Inferior parietal cortex (tissue), 1 donor: ENCODE measurements around the gene ZNF747.
A peak's percentile ranks its signal among the peaks of the same experiment; 100 is the strongest.

Experiments
- DNase-seq: peaks from one replicate; pipeline ENCODE4 v3.0.0-alpha.2; 2016; ENCODE audit errors: extremely low spot score

Gene ZNF747

GRCh38 chr16:30534368-30535105 is at the start of gene ZNF747:
Gene ZNF747 (minus strand): TSS chr16:30534858. CDS start chr16:30534679, 179 bp downstream.
- peak; percentile 96 for DNase-seq

- DNase-seq = no peak
Measured at GRCh38 chr16:30582611-30583340, 48.1 kb upstream of the ZNF747 start.

GRCh38 chr16:30581457-30581856 is 46.8 kb upstream of the ZNF747 start:
- DNase-seq = no peak

- DNase-seq = no peak
Measured at GRCh38 chr16:30574678-30575077, 40.0 kb upstream of the ZNF747 start.

GRCh38 chr16:30571445-30572322 is 37.0 kb upstream of the ZNF747 start, which contains the start of gene ZNF688:
Gene ZNF688 (minus strand): TSS chr16:30571714. CDS start chr16:30571629, 85 bp downstream.
- peak; percentile 96 for DNase-seq

- peak; percentile 36 for DNase-seq
Measured at GRCh38 chr16:30570636-30571444, 36.2 kb upstream of the ZNF747 start.

- no peak for DNase-seq
Measured at GRCh38 chr16:30569746-30570635, 35.3 kb upstream of the ZNF747 start.

- DNase-seq = no peak
Measured at GRCh38 chr16:30569281-30569680, 34.6 kb upstream of the ZNF747 start.

GRCh38 chr16:30567991-30568638 is 33.5 kb upstream of the ZNF747 start:
- DNase-seq = no peak

- no peak for DNase-seq
Measured at GRCh38 chr16:30567160-30567990, 32.7 kb upstream of the ZNF747 start.

GRCh38 chr16:30566531-30566930 is 31.9 kb upstream of the ZNF747 start:
- DNase-seq = no peak

GRCh38 chr16:30565984-30566383 is 31.3 kb upstream of the ZNF747 start:
- DNase-seq = no peak

- no peak for DNase-seq
Measured at GRCh38 chr16:30565526-30565925, 30.9 kb upstream of the ZNF747 start.

- no peak for DNase-seq
Measured at GRCh38 chr16:30562021-30562420, 27.4 kb upstream of the ZNF747 start.

GRCh38 chr16:30561089-30561816 is 26.6 kb upstream of the ZNF747 start:
- DNase-seq = no peak

GRCh38 chr16:30559690-30560089 is 25.0 kb upstream of the ZNF747 start:
- DNase-seq = no peak

- no peak for DNase-seq
Measured at GRCh38 chr16:30558789-30559377, 24.2 kb upstream of the ZNF747 start.
